ENCODE results near the gene RXRA.

Gene RXRA

GRCh38 chr9:134384811-134385479 is 58.7 kb downstream of the RXRA start:
- peak overlapping the region; percentile 75 for H2BK12ac ChIP-seq (ENCODE audit: low read length)
- H2AK5ac ChIP-seq (ENCODE audit: low read depth, low read length): peak overlapping the region; percentile 100
- H4K91ac ChIP-seq (ENCODE audit: low read depth, low read length, poor library complexity): no peak overlapping the region
- no peaks in the 10 kb centered on the region for H3K27me3 ChIP-seq (ENCODE audit: control insufficient read depth in 3 of 3, insufficient read depth in 3 of 3, low read depth in 1 of 3, low read length in 3 of 3)
- H3K4ac ChIP-seq (ENCODE audit: low read length): peak overlapping the region; percentile 93
- H2BK5ac ChIP-seq (ENCODE audit: low read length): peak overlapping the region; percentile 95
- H3K14ac ChIP-seq (ENCODE audit: low read length): peak overlapping the region; percentile 47
- peak overlapping the region; percentile 99 for H3K18ac ChIP-seq (ENCODE audit: low read length)
- H3K4me1 ChIP-seq (ENCODE audit: control insufficient read depth in 2 of 2, insufficient read depth in 1 of 2, low read depth in 1 of 2, low read length in 2 of 2): peaks cover 13 to 17% of the 10 kb centered on the region in 2 donors
- H3K36me3 ChIP-seq (replicated peaks in 1 of 2; ENCODE audit: control insufficient read depth in 2 of 2, insufficient read depth in 2 of 2, low read length in 2 of 2): no peaks in the 10 kb centered on the region
- H2BK120ac ChIP-seq (ENCODE audit: low read depth, low read length): peak overlapping the region; percentile 96
- H3K4me3 ChIP-seq (ENCODE audit: low read length in 2 of 2): no peak overlapping the region
- H3K9ac ChIP-seq (ENCODE audit: low read depth, low read length, poor library complexity): peak overlapping the region; percentile 71
- H4K8ac ChIP-seq (ENCODE audit: low read depth, low read length): no peak overlapping the region
- H3K9me3 ChIP-seq (replicated peaks in 1 of 2; ENCODE audit: control insufficient read depth in 2 of 2, insufficient read depth in 1 of 2, low read depth in 1 of 2, low read length in 2 of 2): no peaks in the 10 kb centered on the region
- no CpG with 5 or more reads among the region's 19 CpGs for WGBS, 2 donors (ENCODE audit: extremely low coverage in 2 of 2, insufficient read length in 2 of 2, insufficient replicate concordance in 1 of 2)
- no peak overlapping the region for H2AFZ ChIP-seq (ENCODE audit: low read length)
- H2BK15ac ChIP-seq (ENCODE audit: low read length): peak overlapping the region; percentile 100
- peak; percentile 23 for DNase-seq (ENCODE audit: low spot score)
- H3K23ac ChIP-seq (ENCODE audit: low read depth, low read length, poor library complexity): peak overlapping the region; percentile 68
- peaks cover 63% of the 10 kb centered on the region for H3K79me1 ChIP-seq (ENCODE audit: low read depth, low read length)
- peak overlapping the region; percentile 75 for H3K27ac ChIP-seq (replicated peaks; ENCODE audit: low read length)
- H3K4me2 ChIP-seq (ENCODE audit: insufficient read depth, low read length, poor library complexity, severe bottlenecking): peak overlapping the region; percentile 18

GRCh38 chr9:134385915-134386314 is 59.7 kb downstream of the RXRA start:
- Histone ChIP-seq H4K8ac (ENCODE audit: low read depth, low read length) (no peak overlapping the region), H3K4me3 (ENCODE audit: low read length in 2 of 2) (no peak overlapping the region), H3K4ac (ENCODE audit: low read length) (peak overlapping the region; percentile 93), H2BK5ac (ENCODE audit: low read length) (peak overlapping the region; percentile 82), H2BK15ac (ENCODE audit: low read length) (peak overlapping the region; percentile 100), H3K9me3 (replicated peaks in 1 of 2; ENCODE audit: control insufficient read depth in 2 of 2, insufficient read depth in 1 of 2, low read depth in 1 of 2, low read length in 2 of 2) (no peaks in the 10 kb centered on the region), H3K18ac (ENCODE audit: low read length) (peak overlapping the region; percentile 99), H3K4me1 (ENCODE audit: control insufficient read depth in 2 of 2, insufficient read depth in 1 of 2, low read depth in 1 of 2, low read length in 2 of 2) (peaks cover 12 to 19% of the 10 kb centered on the region in 2 donors), H3K23ac (ENCODE audit: low read depth, low read length, poor library complexity) (peak overlapping the region; percentile 29), H3K27ac (replicated peaks; ENCODE audit: low read length) (no peak overlapping the region), H3K36me3 (replicated peaks in 1 of 2; ENCODE audit: control insufficient read depth in 2 of 2, insufficient read depth in 2 of 2, low read length in 2 of 2) (no peaks in the 10 kb centered on the region), H3K14ac (ENCODE audit: low read length) (peak overlapping the region; percentile 47), H3K79me1 (ENCODE audit: low read depth, low read length) (peaks cover 58% of the 10 kb centered on the region), H4K91ac (ENCODE audit: low read depth, low read length, poor library complexity) (no peak overlapping the region), H3K27me3 (ENCODE audit: control insufficient read depth in 3 of 3, insufficient read depth in 3 of 3, low read depth in 1 of 3, low read length in 3 of 3) (no peaks in the 10 kb centered on the region), H2AK5ac (ENCODE audit: low read depth, low read length) (peak overlapping the region; percentile 100), H2AFZ (ENCODE audit: low read length) (no peak overlapping the region), H2BK120ac (ENCODE audit: low read depth, low read length) (peak overlapping the region; percentile 96), H2BK12ac (ENCODE audit: low read length) (peak overlapping the region; percentile 100), H3K4me2 (ENCODE audit: insufficient read depth, low read length, poor library complexity, severe bottlenecking) (no peak overlapping the region), H3K9ac (ENCODE audit: low read depth, low read length, poor library complexity) (peak overlapping the region; percentile 70)
- no CpG with 5 or more reads among the region's 24 CpGs for WGBS, 2 donors (ENCODE audit: extremely low coverage in 2 of 2, insufficient read length in 2 of 2, insufficient replicate concordance in 1 of 2)
- no peak for DNase-seq (ENCODE audit: low spot score)

GRCh38 chr9:134386951-134387831 is 60.9 kb downstream of the RXRA start:
- Histone ChIP-seq H2BK15ac (ENCODE audit: low read length) (no peak overlapping the region), H3K23ac (ENCODE audit: low read depth, low read length, poor library complexity) (no peak overlapping the region), H3K4me3 (ENCODE audit: low read length in 2 of 2) (no peak overlapping the region), H3K18ac (ENCODE audit: low read length) (peak overlapping the region; percentile 52), H3K79me1 (ENCODE audit: low read depth, low read length) (peaks cover 57% of the 10 kb centered on the region), H3K36me3 (replicated peaks in 1 of 2; ENCODE audit: control insufficient read depth in 2 of 2, insufficient read depth in 2 of 2, low read length in 2 of 2) (no peaks in the 10 kb centered on the region), H2AK5ac (ENCODE audit: low read depth, low read length) (peak overlapping the region; percentile 100), H4K8ac (ENCODE audit: low read depth, low read length) (peak overlapping the region; percentile 43), H3K9ac (ENCODE audit: low read depth, low read length, poor library complexity) (no peak overlapping the region), H3K27me3 (ENCODE audit: control insufficient read depth in 3 of 3, insufficient read depth in 3 of 3, low read depth in 1 of 3, low read length in 3 of 3) (no peaks in the 10 kb centered on the region), H4K91ac (ENCODE audit: low read depth, low read length, poor library complexity) (no peak overlapping the region), H2AFZ (ENCODE audit: low read length) (no peak overlapping the region), H3K4me2 (ENCODE audit: insufficient read depth, low read length, poor library complexity, severe bottlenecking) (no peak overlapping the region), H2BK5ac (ENCODE audit: low read length) (peak overlapping the region; percentile 35), H2BK120ac (ENCODE audit: low read depth, low read length) (no peak overlapping the region), H3K14ac (ENCODE audit: low read length) (no peak overlapping the region), H3K27ac (replicated peaks; ENCODE audit: low read length) (no peak overlapping the region), H3K9me3 (replicated peaks in 1 of 2; ENCODE audit: control insufficient read depth in 2 of 2, insufficient read depth in 1 of 2, low read depth in 1 of 2, low read length in 2 of 2) (no peaks in the 10 kb centered on the region), H3K4ac (ENCODE audit: low read length) (peak overlapping the region; percentile 93), H3K4me1 (ENCODE audit: control insufficient read depth in 2 of 2, insufficient read depth in 1 of 2, low read depth in 1 of 2, low read length in 2 of 2) (peaks cover 12 to 19% of the 10 kb centered on the region in 2 donors), H2BK12ac (ENCODE audit: low read length) (peak overlapping the region; percentile 22)
- WGBS, 2 donors (ENCODE audit: extremely low coverage in 2 of 2, insufficient read length in 2 of 2, insufficient replicate concordance in 1 of 2): no CpG with 5 or more reads among the region's 38 CpGs
- DNase-seq (ENCODE audit: low spot score): no peak

GRCh38 chr9:134388289-134388808 is 62.1 kb downstream of the RXRA start:
- no peak overlapping the region for H2AFZ ChIP-seq (ENCODE audit: low read length)
- no peak for DNase-seq (ENCODE audit: low spot score)
- no peak overlapping the region for H3K27ac ChIP-seq (replicated peaks; ENCODE audit: low read length)
- no peak overlapping the region for H4K91ac ChIP-seq (ENCODE audit: low read depth, low read length, poor library complexity)
- H3K9me3 ChIP-seq (replicated peaks in 1 of 2; ENCODE audit: control insufficient read depth in 2 of 2, insufficient read depth in 1 of 2, low read depth in 1 of 2, low read length in 2 of 2): no peaks in the 10 kb centered on the region
- no peak overlapping the region for H2AK5ac ChIP-seq (ENCODE audit: low read depth, low read length)
- H3K14ac ChIP-seq (ENCODE audit: low read length): peak overlapping the region; percentile 77
- H3K36me3 ChIP-seq (replicated peaks in 1 of 2; ENCODE audit: control insufficient read depth in 2 of 2, insufficient read depth in 2 of 2, low read length in 2 of 2): no peaks in the 10 kb centered on the region
- H3K18ac ChIP-seq (ENCODE audit: low read length): peak overlapping the region; percentile 7
- no peaks in the 10 kb centered on the region for H3K27me3 ChIP-seq (ENCODE audit: control insufficient read depth in 3 of 3, insufficient read depth in 3 of 3, low read depth in 1 of 3, low read length in 3 of 3)
- H2BK120ac ChIP-seq (ENCODE audit: low read depth, low read length): no peak overlapping the region
- H3K4me3 ChIP-seq (ENCODE audit: low read length in 2 of 2): no peak overlapping the region
- H4K8ac ChIP-seq (ENCODE audit: low read depth, low read length): no peak overlapping the region
- WGBS, 2 donors (ENCODE audit: extremely low coverage in 2 of 2, insufficient read length in 2 of 2, insufficient replicate concordance in 1 of 2): no CpG with 5 or more reads among the region's 15 CpGs
- no peak overlapping the region for H2BK12ac ChIP-seq (ENCODE audit: low read length)
- H2BK15ac ChIP-seq (ENCODE audit: low read length): no peak overlapping the region
- no peak overlapping the region for H2BK5ac ChIP-seq (ENCODE audit: low read length)
- H3K23ac ChIP-seq (ENCODE audit: low read depth, low read length, poor library complexity): peak overlapping the region; percentile 1
- no peak overlapping the region for H3K4ac ChIP-seq (ENCODE audit: low read length)
- peaks cover 52% of the 10 kb centered on the region for H3K79me1 ChIP-seq (ENCODE audit: low read depth, low read length)
- H3K4me2 ChIP-seq (ENCODE audit: insufficient read depth, low read length, poor library complexity, severe bottlenecking): no peak overlapping the region
- H3K9ac ChIP-seq (ENCODE audit: low read depth, low read length, poor library complexity): no peak overlapping the region
- peaks cover 12 to 14% of the 10 kb centered on the region in 2 donors for H3K4me1 ChIP-seq (ENCODE audit: control insufficient read depth in 2 of 2, insufficient read depth in 1 of 2, low read depth in 1 of 2, low read length in 2 of 2)

Data from neuronal stem cell (in vitro differentiated cells).